ENCODE results near the gene MMP2. TPM values are rescaled to one million over a fixed set of nuclear protein-coding genes. Genes with fewer than 3 reads are reported as not detected.

The MMP2 gene
- total and polyA plus RNA-seq, 4 experiments from 2014 or later: 0.55 to 0.84 TPM; not detected in 2

DNA sequence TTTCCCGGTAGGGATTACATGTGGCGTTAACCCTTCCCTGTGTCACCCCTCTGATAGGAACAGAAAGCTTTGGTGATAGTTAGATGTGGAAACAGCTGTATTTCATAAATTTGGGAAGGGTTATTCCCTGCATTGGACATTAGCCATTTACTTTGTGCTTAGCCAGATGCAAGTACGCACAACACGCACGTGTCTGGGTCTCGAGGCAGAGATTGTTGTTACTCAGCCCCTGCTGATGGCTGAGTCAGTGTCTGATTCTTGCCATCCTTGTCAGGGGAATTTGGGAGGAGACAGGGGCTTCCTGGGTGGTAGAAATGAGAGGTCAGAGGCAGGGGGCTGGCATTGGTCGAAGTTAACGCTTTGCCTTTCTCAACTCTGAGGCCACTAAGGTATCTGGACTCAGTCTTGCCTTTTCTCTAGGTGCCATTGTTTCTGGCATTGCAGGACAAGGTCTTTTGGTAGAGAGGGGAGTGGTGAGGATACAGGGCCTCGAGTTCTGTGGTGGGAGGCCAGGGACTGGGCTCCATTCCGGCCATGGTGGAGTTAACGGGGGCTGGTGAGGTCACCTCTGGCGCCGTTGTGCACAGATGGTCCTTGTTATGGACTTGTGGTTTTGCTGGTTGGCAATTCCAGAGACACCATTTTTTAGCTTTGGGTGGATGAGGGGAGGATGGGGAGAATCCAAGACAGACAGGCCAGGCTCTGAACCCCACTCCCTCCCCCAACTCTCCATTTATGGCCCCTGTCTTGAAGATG is 8.2 kb downstream of the MMP2 start:
- peaks cover 0 to 2% (median 0%) of the 10 kb centered on the region in 8 donors for H3K9me3 Mint-ChIP-seq
- no peaks in the 10 kb centered on the region for H3K4me1 Mint-ChIP-seq

DNA sequence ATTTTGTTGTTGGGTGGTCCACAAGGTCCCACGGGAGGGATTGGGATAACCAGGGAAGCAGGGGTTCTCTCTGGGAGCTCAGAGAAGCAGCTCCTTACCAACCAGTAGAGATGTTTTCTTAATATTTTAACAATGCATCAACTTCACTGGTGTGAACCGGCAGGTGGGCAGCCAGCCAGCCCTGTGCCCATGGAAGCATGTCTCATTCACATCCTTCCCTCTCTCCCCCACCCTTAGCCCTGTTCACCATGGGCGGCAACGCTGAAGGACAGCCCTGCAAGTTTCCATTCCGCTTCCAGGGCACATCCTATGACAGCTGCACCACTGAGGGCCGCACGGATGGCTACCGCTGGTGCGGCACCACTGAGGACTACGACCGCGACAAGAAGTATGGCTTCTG is 9.3 kb downstream of the MMP2 start:
- DNase-seq: no peak
- no peaks in the 10 kb centered on the region for H3K27me3 ChIP-seq (ENCODE audit: insufficient read depth, low read length)
- H3K36me3 ChIP-seq (ENCODE audit: insufficient read depth, low read length): no peaks in the 10 kb centered on the region
- no peak overlapping the region for H3K4me3 ChIP-seq (ENCODE audit: low read length in 2 of 2)
- peaks cover 3 to 6% of the 10 kb centered on the region in 2 donors for H3K27me3 Mint-ChIP-seq
- CTCF ChIA-PET (ENCODE audit: partially characterized antibody): no interaction called here
- no peak overlapping the region for H3K27ac ChIP-seq (ENCODE audit: low read depth, low read length)
- H3K4me1 Mint-ChIP-seq: no peaks in the 10 kb centered on the region
- H3K4me3 Mint-ChIP-seq: no peak overlapping the region
- peaks cover 0 to 2% (median 0%) of the 10 kb centered on the region in 8 donors for H3K9me3 Mint-ChIP-seq
- no peaks in the 10 kb centered on the region for H3K9me3 ChIP-seq (ENCODE audit: control insufficient read depth in 1 of 2, low read length in 2 of 2)
- no peak overlapping the region for H3K27ac Mint-ChIP-seq
- intact Hi-C loops (cut with micrococcal nuclease): no loop called here
- H3K4me1 ChIP-seq (ENCODE audit: insufficient read depth, low read length): no peaks in the 10 kb centered on the region
- no peaks in the 10 kb centered on the region for H3K36me3 Mint-ChIP-seq
- POLR2A ChIA-PET (ENCODE audit: partially characterized antibody): no interaction called here

More for the DNA sequence above, 8.2 kb downstream of the MMP2 start:
- Histone ChIP-seq H3K4me1 (ENCODE audit: insufficient read depth, low read length) (no peaks in the 10 kb centered on the region), H3K9me3 (ENCODE audit: control insufficient read depth in 1 of 2, low read length in 2 of 2) (no peaks in the 10 kb centered on the region), H3K27ac (ENCODE audit: low read depth, low read length) (no peak overlapping the region), H3K36me3 (ENCODE audit: insufficient read depth, low read length) (no peaks in the 10 kb centered on the region), H3K27me3 (ENCODE audit: insufficient read depth, low read length) (no peaks in the 10 kb centered on the region), H3K4me3 (ENCODE audit: low read length in 2 of 2) (no peak overlapping the region)
- CTCF ChIA-PET (ENCODE audit: partially characterized antibody): no interaction called here
- POLR2A ChIA-PET (ENCODE audit: partially characterized antibody): no interaction called here
- Mint-ChIP-seq H3K27ac (no peak overlapping the region), H3K4me3 (no peak overlapping the region), H3K27me3 (peaks cover 3 to 6% of the 10 kb centered on the region in 2 donors), H3K36me3 (no peaks in the 10 kb centered on the region)
- DNase-seq: no peak
- intact Hi-C loops (cut with micrococcal nuclease): no loop called here

GRCh38 chr16:55489119-55489955 is 10.3 kb downstream of the MMP2 start:
- Histone ChIP-seq H3K9me3 (ENCODE audit: control insufficient read depth in 1 of 2, low read length in 2 of 2) (no peaks in the 10 kb centered on the region), H3K4me1 (ENCODE audit: insufficient read depth, low read length) (no peaks in the 10 kb centered on the region), H3K27me3 (ENCODE audit: insufficient read depth, low read length) (no peaks in the 10 kb centered on the region), H3K36me3 (ENCODE audit: insufficient read depth, low read length) (no peaks in the 10 kb centered on the region), H3K27ac (ENCODE audit: low read depth, low read length) (no peak overlapping the region), H3K4me3 (ENCODE audit: low read length in 2 of 2) (no peak overlapping the region)
- H3K4me1 Mint-ChIP-seq: no peaks in the 10 kb centered on the region
- no peak overlapping the region for H3K4me3 Mint-ChIP-seq
- ChIA-PET CTCF (ENCODE audit: partially characterized antibody) (no interaction called here), POLR2A (ENCODE audit: partially characterized antibody) (no interaction called here)
- peaks cover 0 to 2% (median 0%) of the 10 kb centered on the region in 8 donors for H3K9me3 Mint-ChIP-seq
- DNase-seq: no peak
- intact Hi-C loops (cut with micrococcal nuclease): no loop called here
- peaks cover 1 to 3% of the 10 kb centered on the region in 2 donors for H3K27me3 Mint-ChIP-seq
- H3K27ac Mint-ChIP-seq: no peak overlapping the region
- no peaks in the 10 kb centered on the region for H3K36me3 Mint-ChIP-seq

GRCh38 chr16:55489956-55490265 is 10.9 kb downstream of the MMP2 start:
- DNase-seq: no peak
- no peaks in the 10 kb centered on the region for H3K9me3 ChIP-seq (ENCODE audit: control insufficient read depth in 1 of 2, low read length in 2 of 2)
- ChIA-PET CTCF (ENCODE audit: partially characterized antibody) (interaction anchor here (1.1 kb wide), 1 partner anchor 25 kb away, joined by 6 read pairs; no protein-coding TSS in a partner anchor), POLR2A (ENCODE audit: partially characterized antibody) (no interaction called here)
- H3K4me3 Mint-ChIP-seq: no peak overlapping the region
- H3K36me3 Mint-ChIP-seq: no peaks in the 10 kb centered on the region
- intact Hi-C loops (cut with micrococcal nuclease): no loop called here
- H3K9me3 Mint-ChIP-seq: peaks cover 0 to 2% (median 0%) of the 10 kb centered on the region in 8 donors
- H3K27me3 ChIP-seq (ENCODE audit: insufficient read depth, low read length): no peaks in the 10 kb centered on the region
- H3K36me3 ChIP-seq (ENCODE audit: insufficient read depth, low read length): no peaks in the 10 kb centered on the region
- no peak overlapping the region for H3K4me3 ChIP-seq (ENCODE audit: low read length in 2 of 2)
- peaks cover 1 to 3% of the 10 kb centered on the region in 2 donors for H3K27me3 Mint-ChIP-seq
- no peak overlapping the region for H3K27ac ChIP-seq (ENCODE audit: low read depth, low read length)
- H3K27ac Mint-ChIP-seq: no peak overlapping the region
- no peaks in the 10 kb centered on the region for H3K4me1 Mint-ChIP-seq
- H3K4me1 ChIP-seq (ENCODE audit: insufficient read depth, low read length): no peaks in the 10 kb centered on the region

DNA sequence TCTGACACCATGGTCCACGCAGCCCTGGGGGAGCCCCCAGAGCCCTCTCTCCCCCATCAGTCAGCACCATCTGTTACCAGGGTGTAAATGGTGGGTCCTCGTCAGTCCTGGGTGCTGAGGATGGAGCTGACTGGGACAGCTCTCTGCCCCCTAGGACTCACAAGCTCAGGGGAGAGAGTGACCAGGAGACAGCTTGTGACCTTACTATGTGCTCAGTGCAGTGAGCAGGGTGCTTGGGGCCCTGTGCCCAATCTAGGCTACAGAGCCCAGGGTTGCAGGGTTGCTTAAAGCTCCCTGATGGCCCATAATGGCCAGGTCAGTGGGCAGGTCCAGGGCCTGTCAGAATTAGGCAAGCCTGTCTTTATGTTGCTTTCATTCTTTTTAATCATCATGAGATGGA is 11.3 kb downstream of the MMP2 start:
- ChIA-PET CTCF (ENCODE audit: partially characterized antibody) (interaction anchor here (1.1 kb wide), 1 partner anchor 25 kb away, joined by 6 read pairs; no protein-coding TSS in a partner anchor), POLR2A (ENCODE audit: partially characterized antibody) (no interaction called here)
- Histone ChIP-seq H3K27ac (ENCODE audit: low read depth, low read length) (no peak overlapping the region), H3K4me1 (ENCODE audit: insufficient read depth, low read length) (no peaks in the 10 kb centered on the region), H3K27me3 (ENCODE audit: insufficient read depth, low read length) (no peaks in the 10 kb centered on the region), H3K36me3 (ENCODE audit: insufficient read depth, low read length) (no peaks in the 10 kb centered on the region), H3K9me3 (ENCODE audit: control insufficient read depth in 1 of 2, low read length in 2 of 2) (no peaks in the 10 kb centered on the region), H3K4me3 (ENCODE audit: low read length in 2 of 2) (no peak overlapping the region)
- H3K27me3 Mint-ChIP-seq: peaks cover 1 to 3% of the 10 kb centered on the region in 2 donors
- H3K9me3 Mint-ChIP-seq: peaks cover 0 to 2% (median 0%) of the 10 kb centered on the region in 8 donors
- DNase-seq: no peak
- H3K27ac Mint-ChIP-seq: no peak overlapping the region
- no peaks in the 10 kb centered on the region for H3K4me1 Mint-ChIP-seq
- H3K36me3 Mint-ChIP-seq: no peaks in the 10 kb centered on the region
- intact Hi-C loops (cut with micrococcal nuclease): no loop called here
- no peak overlapping the region for H3K4me3 Mint-ChIP-seq

DNA sequence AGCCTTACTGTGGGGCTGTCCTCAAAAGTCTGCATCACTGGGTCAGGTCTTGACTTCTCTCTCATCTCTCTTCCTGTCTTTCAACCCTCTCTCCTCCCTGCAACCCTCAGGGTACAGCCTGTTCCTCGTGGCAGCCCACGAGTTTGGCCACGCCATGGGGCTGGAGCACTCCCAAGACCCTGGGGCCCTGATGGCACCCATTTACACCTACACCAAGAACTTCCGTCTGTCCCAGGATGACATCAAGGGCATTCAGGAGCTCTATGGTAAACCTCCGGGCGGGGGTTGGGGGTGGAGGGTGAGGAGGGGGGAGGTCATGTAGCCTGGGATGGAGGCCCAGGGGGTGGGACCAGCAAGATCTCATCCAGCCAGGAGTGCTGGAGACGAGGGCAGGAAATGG is 12.7 kb downstream of the MMP2 start:
- H3K4me1 ChIP-seq (ENCODE audit: insufficient read depth, low read length): no peaks in the 10 kb centered on the region
- H3K4me3 Mint-ChIP-seq: no peak overlapping the region
- H3K4me3 ChIP-seq (ENCODE audit: low read length in 2 of 2): no peak overlapping the region
- no peak overlapping the region for H3K27ac ChIP-seq (ENCODE audit: low read depth, low read length)
- no peaks in the 10 kb centered on the region for H3K36me3 ChIP-seq (ENCODE audit: insufficient read depth, low read length)
- intact Hi-C loops (cut with micrococcal nuclease): no loop called here
- H3K9me3 ChIP-seq (ENCODE audit: control insufficient read depth in 1 of 2, low read length in 2 of 2): no peaks in the 10 kb centered on the region
- H3K27me3 Mint-ChIP-seq: peaks cover 1 to 3% of the 10 kb centered on the region in 2 donors
- POLR2A ChIA-PET (ENCODE audit: partially characterized antibody): no interaction called here
- H3K27ac Mint-ChIP-seq: no peak overlapping the region
- DNase-seq: no peak
- no peaks in the 10 kb centered on the region for H3K36me3 Mint-ChIP-seq
- no peaks in the 10 kb centered on the region for H3K27me3 ChIP-seq (ENCODE audit: insufficient read depth, low read length)
- no peaks in the 10 kb centered on the region for H3K9me3 Mint-ChIP-seq
- H3K4me1 Mint-ChIP-seq: no peaks in the 10 kb centered on the region
- CTCF ChIA-PET (ENCODE audit: partially characterized antibody): interaction anchor here (1.1 kb wide), 1 partner anchor 20 kb away, joined by 3 read pairs; no protein-coding TSS in a partner anchor

DNA sequence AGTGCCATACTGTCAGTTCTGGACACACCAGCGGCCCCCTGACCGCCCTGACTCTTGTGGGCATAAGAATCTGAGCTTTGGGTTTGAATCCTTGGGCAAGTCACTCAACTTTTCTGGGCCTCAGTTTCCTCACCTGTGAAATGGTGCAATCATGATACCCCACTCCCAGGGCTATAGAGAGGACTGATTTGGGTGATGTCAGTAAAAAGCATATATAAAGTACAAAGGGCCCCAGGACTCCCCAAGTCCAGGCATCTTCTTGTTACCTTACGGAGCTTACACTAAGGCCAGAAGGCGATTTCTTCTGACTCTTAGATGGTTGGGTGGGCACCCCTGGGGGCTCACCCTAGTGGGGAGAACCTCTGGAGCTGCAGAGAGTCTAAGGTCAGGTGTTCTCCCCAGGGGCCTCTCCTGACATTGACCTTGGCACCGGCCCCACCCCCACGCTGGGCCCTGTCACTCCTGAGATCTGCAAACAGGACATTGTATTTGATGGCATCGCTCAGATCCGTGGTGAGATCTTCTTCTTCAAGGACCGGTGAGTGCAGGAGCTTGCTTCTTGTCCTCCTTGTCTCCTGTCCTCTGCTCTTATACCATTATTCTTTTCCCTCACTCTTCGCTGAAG is 13.9 kb downstream of the MMP2 start:
- ChIA-PET POLR2A (ENCODE audit: partially characterized antibody) (no interaction called here), CTCF (ENCODE audit: partially characterized antibody) (no interaction called here)
- H3K4me1 Mint-ChIP-seq: no peaks in the 10 kb centered on the region
- Histone ChIP-seq H3K27ac (ENCODE audit: low read depth, low read length) (no peak overlapping the region), H3K4me1 (ENCODE audit: insufficient read depth, low read length) (no peaks in the 10 kb centered on the region), H3K9me3 (ENCODE audit: control insufficient read depth in 1 of 2, low read length in 2 of 2) (no peaks in the 10 kb centered on the region), H3K4me3 (ENCODE audit: low read length in 2 of 2) (no peak overlapping the region), H3K27me3 (ENCODE audit: insufficient read depth, low read length) (no peaks in the 10 kb centered on the region), H3K36me3 (ENCODE audit: insufficient read depth, low read length) (no peaks in the 10 kb centered on the region)
- H3K36me3 Mint-ChIP-seq: no peaks in the 10 kb centered on the region
- H3K4me3 Mint-ChIP-seq: no peak overlapping the region
- intact Hi-C loops (cut with micrococcal nuclease): no loop called here
- no peak for DNase-seq
- no peaks in the 10 kb centered on the region for H3K9me3 Mint-ChIP-seq
- peaks cover 1 to 4% of the 10 kb centered on the region in 2 donors for H3K27me3 Mint-ChIP-seq
- no peak overlapping the region for H3K27ac Mint-ChIP-seq

All from CD4-positive, alpha-beta memory T cell (primary cell).